NCI-H446 treated with DMSO at 0.1 percent for 48 hours (cell line): ENCODE results near the gene IZUMO1R.
"Not testable (repeated sequence)": the region's sequence is repeated elsewhere in the genome, so short reads cannot be mapped to it uniquely, and the experiment has no call there.

ENCODE experiments used
- DNase-seq: peaks from one replicate; lab custom pipeline; 2025; lab: John Stamatoyannopoulos, UW

IZUMO1R gene

DNA sequence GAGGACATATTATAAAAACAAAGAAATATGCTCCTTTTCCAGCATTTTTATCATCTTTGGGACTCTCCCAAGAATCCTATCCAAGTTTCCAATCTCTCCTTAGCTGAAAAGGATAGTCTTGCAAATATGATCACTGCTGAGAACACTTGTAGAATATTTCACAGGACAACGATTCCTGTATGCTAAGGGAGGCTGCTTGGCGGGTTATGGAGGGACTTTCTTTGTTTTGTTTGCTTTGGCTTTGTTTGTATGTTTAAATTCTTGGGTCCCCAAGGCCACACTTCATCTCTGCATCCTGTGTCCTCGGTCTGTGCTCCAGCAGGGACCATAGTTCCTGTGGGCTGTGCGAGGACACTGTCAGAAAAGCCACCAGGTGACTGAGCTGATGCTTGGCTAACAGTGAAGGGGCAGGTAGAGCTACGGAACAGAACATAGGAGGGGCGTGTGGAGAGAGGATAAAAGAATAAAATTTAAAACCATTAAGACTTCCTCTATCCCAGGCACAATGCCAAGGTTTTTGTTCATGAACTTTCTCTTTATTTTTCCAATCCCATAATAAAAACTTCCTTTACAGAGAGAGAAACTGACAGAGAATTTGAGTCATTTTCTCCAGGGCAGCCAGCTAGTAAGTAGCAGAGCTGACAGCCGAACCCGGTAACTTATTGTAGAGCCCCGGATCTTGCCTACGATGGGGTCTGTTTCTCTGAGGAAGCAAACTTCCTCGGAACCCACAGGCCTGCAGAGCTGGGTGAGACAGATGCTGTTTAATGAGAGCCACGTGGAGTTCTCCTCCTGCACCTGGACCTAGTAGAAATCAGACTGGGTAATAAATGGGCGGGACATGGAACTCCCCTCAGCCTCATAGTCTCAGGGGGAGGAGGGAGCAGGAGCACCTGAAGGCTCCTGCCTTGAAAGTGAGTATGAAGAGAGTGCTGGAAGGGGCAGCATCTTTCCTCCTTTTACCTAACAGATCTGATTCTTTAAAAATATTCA, at the start of gene IZUMO1R:
TSS of gene IZUMO1R (plus strand) at position 615 of the 993 bp plus-strand sequence. CDS start 1,057 bp downstream, outside the sequence.
- DNase-seq, result no peak

DNA sequence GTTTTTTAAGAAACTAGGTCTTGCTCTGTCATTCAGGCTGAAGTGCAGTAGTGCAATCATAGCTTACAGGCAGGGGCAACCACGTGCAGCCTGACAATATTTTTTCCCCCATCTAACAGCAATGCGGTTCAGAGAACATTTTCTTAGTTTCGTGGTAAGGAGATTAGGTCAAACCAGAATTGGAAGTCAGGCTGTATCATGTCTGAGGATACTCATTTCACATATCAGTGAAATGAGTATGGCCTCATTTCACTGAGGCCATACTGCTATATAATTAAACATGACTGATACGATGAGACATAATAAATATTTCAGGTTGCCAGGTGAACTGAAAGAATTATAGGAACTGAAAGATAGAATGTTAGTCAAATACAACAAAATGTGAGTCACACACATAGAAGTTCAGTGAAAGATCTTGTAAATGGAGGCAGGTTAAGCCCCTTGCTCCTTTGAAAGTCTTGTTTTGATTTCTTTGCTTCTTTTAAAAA, 32.5 kb upstream of the IZUMO1R start:
- no peak for DNase-seq

DNA sequence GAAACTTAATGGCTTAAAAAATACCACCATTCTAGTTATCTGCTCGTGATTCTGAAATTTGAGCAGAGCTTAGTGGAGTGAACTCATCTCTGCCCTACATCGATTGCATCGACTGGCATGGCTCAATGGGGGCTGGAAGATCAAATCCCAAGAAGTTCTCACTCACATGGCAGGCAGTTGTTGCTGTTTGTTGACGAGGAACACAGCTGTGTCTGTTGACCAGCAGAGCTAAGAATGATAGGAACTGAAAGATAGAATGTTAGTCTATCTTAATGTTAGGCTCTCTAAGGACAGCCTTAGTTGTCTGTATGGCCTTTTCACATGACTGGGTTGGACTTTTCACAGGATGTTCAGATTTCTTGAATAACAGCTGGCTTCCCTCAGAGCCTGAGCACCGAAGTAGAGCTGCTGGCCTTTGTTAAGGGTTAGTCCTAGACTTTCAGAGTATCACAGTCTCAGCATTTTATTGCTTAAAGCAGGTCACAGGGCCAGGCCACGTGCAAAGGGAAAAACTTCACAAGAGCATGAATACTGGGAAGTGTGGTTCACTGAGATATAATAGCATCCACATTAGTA, 31.6 kb upstream of the IZUMO1R start:
- no peak for DNase-seq

DNA sequence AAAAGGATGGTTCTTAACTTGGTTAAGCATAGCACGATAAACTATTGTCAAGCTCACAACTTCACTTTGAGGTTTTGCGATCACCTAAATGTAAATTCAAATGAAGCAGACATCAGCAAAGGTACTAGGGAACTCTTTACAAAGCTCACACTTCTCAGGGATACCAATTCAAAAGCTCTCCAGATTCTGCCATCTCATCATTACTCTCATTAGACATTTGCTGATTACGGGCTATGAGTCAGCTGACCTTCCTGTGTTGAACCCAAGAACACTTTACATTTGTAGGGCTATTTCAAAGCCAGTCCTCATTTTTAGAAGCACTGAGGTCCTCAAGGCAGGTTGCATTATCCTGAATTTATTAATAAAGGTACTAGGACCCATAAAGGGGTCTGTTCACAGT, 28.4 kb upstream of the IZUMO1R start:
- DNase-seq, result no peak

DNA sequence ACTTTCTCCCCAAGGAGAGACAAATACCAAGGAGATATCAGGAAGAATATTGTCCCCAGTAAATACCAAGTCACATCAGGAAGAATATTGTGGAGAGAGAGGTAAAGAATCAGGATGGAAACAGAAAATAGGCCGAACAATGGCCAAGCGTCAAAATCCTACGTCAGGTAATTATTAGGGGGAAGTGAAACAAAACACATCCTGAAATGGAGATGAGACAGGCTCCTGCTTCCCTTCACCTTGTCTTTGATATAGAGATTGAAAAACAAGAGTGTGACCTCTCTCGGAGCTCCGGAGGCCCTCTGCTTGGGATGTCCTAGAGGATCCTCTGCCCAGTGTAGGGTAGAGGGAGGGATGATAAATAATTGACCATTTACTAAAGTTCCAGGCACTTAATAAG, 27.4 kb upstream of the IZUMO1R start:
- DNase-seq, result no peak

DNA sequence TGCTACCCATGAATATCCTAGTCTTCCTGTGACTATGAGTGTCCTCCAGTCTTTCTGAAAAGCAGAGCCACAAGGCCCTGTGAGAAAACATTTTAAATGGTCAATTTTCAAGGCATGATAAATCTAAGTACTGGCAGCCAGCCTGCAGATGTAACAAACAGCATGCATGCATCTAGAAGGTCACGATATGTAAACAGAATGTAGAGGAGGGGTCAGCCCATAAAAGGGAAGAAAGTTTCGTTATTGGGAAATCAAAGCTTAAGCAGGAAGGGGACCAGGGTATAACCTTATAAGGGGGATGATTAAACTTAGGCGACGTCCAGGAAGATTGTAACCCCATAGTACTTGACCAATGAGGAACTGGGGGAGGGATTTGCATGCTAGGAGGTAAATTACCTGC, 26.2 kb upstream of the IZUMO1R start:
- not testable (repeated sequence) for DNase-seq

DNA sequence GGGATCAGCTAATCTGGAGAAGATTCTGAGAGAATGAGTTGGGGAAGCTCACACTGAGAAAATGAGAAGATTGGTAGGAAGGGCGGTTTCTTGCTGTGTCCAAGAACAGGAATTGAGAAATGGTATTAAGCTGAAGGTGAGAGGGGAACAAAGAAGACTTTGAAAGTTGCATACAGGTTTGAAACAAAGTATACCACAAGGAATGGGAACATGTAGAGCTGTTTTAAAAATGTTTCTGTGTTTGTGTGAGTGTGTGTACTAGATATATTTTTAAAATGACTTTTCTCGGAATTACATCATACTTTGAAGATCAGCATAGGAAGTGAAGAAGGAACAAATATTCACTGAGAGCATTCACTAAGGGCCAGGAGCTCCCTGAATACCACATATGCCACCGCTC, 24.4 kb upstream of the IZUMO1R start:
- no peak for DNase-seq

DNA sequence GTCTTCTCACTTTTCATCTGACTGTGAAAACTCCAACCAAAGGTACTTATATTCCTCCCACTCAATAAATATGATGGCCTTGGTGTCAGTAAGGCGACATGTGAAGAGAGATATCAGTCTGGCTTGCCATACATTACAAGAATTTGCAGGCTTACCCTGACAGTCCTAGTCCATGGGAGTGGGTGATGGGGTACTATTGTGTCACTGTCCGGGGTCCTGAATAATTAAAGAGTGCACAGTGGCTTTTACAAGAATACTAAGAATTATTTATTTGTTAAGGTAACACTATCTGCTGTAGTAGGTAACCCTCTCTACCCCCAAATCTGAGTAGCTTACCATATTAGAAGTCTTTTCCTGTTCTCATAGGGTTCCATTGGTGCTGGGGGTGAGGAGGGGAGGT, 23.1 kb upstream of the IZUMO1R start:
- DNase-seq, result no peak

DNA sequence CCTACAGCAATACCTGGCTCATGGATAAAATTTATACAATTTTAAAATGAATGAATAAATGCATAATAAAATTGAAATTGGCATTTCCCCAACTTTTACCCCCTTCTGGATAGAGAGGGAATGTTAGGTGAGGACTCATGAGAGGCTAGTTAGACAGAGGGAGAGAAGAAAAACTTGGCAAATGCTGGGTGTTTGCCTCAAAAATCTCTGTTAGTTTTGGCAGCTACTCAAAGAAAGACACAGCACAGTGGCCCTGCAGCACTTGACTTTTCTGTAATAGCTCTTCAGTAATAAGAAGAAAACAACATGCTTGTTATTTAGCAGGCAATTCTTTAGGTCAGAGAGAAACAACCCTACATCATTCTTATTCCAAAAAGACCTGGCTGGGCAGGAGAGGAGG, 20.7 kb upstream of the IZUMO1R start:
- DNase-seq, result peak; percentile 83

DNA sequence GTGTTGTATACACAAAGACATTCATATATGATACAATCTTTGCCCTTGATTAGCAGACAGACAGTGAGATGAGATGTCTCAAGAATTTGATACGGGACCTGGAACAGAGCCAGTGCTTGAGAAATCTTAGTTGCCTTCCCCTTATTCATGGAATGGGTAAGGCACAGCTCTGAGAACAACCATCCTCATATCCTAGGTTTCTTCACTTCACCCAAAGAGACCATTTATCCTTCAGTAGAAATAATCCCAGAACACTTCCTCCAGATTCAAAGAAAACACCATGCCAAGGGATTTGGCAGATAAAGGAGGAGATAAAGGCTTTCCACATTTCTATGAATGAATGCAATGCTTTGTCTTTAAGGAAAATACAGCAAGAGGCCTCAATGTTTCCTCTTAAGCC, 8.8 kb upstream of the IZUMO1R start:
- no peak for DNase-seq

DNA sequence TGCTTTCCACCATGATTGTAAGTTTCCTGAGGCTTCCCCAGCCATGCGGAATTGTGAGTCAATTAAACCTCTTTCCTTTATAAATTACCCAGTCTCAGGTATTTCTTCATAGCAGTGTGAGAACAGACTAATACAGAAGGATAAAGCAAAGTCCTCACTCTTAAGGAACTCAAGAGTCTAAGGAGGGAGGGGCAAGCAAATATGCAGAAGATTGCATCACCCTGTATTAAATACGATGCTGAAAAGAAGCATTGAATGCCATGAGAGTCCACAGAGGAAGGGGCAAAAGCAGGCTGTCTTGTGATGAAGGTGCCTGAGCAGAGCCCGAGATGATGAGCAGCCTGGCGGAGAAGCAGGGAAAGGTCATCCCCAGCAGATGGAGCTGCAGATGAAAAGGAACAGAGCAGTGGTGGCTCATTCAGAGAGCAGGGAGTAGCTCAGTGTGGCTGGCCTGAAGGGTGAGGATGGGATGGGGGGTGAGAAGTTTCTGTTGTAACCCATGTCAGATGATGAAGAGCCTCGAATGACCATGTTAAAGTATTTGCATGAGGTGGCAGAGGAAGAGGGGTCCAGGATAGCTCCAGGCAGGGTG, 6.3 kb upstream of the IZUMO1R start:
- no peak for DNase-seq

DNA sequence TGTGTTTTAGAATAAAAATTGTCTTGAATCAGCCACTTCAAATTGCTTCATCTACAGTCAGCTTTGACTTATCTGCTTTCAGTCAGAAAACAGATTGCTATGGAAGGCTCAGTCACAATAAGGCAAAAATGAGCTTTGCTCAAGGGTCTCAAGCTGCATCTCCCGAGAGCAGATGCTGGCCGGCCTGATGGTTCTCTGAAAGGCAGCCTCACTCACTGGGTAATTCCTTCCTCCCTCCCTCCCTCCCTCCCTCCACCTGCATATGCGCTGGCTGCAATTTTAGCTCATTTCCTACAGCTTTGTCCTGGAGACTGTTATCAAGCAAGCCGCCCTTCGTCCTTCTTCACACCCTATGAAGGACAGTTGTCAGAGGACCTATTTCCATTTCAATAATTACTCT, 1.6 kb upstream of the IZUMO1R start:
- no peak for DNase-seq

DNA sequence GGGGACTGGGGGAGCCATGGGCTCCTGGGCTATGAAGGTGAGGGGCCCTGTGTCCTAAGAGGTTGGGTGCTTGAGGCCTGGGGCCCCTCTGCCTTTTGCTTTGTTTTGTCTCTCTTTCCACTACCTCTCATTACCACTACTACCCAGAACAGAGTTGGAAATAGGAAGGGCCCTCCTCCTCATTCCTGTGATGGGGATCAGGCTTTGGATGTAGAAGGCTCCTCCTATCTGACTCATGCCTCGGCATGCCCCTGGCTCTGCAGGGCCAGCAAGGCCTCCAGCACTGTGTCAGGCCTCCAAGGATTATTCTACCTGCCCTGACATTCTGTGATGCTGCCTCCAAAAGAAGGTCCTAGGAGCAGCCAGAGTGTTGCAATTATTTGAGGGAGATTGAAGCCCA, 766 bp downstream of the IZUMO1R start:
- DNase-seq, result no peak

DNA sequence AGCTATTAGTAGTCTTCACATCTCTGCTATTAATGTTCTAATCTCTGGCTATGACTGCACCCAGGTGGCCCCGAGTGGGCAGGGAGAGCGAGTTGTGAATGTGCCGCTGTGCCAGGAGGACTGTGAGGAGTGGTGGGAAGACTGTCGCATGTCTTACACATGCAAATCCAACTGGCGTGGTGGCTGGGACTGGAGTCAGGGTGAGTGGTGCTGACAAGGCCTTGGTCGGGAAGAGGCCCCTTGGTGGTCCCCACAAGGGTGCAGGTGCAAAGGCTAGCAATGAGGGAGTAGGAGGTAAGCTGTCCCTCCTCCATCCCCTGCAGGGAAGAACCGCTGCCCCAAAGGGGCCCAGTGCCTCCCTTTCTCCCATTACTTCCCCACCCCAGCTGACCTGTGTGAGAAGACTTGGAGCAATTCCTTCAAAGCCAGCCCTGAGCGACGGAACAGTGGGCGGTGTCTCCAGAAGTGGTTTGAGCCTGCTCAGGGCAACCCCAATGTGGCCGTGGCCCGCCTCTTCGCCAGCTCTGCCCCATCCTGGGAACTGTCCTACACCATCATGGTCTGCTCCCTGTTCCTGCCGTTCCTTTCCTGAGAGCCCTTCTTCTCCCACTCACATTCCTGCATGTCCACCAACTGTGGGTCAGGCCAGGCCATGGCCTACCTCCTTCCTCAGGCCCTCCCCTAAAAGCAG, 2.9 kb downstream of the IZUMO1R start:
- DNase-seq, result no peak

DNA sequence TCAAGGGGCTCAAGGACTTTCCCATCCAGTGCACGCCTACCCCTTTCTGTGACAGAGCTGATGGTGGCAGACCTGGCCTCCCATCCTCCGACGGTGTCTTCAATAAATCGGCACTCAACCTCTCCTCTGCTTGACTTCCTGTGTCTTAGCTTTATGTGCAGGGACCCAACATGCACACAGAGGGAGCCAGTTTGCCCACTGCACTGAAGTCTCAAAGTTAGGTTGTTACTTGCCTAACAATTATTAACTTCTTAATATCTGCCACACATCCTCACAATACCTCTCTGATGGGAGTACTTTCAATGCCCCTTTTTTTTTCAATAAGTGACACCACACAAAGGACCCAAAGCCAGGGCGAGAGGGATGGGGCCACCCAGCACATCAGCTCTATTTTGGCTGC, 3.6 kb downstream of the IZUMO1R start:
- no peak for DNase-seq

DNA sequence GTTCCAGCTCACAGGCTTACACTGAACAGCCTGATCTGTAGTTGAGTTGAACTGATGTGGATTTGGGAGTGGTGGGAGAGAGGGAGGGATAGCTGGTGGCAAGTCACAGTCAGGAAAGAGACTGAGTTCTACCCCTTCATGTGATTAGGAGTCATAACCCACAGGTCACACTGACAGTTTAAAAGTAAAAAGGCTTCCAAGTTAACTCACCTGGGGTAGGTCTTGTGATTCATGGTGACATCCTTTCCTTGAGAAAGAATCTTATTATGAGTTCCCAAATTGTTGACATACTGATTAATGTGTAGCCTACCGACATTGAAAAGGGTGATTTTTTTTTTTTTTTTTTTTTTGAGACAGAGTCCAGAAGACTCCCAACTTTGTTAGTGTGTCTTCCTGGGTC, 5.4 kb downstream of the IZUMO1R start:
- DNase-seq, result no peak

DNA sequence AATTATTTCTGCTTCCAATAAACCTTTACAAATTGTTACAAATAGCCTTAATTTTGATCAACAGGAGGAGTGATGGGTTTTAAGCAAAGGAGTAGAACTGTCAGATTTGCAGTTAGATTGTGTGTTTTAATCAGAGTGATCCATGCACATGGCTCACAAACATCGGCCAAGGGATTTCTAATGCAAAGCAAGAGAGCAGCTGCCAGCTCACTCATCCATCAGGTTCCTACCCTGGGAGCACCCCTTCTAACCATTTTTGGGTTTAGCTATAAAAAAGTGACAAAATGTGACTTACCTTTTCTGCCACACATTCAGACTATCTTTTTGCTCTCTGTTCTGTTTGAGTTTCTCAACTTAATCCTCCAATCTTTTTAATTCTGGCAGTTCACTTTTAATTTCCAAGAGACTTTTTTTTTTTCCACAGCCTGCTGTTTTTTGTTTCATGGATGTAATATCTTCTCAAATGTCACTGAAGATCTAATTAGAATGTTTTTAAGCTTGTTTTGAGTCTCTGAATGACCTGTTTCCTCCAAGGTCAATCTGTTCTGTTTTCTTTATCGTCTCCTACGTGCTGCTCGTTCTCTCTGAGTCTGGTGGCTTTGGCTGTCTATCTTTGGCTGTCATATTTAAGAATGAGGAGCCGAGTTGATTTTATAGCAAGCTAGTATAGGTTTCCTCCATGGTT, 6.0 kb downstream of the IZUMO1R start:
- DNase-seq, result no peak

DNA sequence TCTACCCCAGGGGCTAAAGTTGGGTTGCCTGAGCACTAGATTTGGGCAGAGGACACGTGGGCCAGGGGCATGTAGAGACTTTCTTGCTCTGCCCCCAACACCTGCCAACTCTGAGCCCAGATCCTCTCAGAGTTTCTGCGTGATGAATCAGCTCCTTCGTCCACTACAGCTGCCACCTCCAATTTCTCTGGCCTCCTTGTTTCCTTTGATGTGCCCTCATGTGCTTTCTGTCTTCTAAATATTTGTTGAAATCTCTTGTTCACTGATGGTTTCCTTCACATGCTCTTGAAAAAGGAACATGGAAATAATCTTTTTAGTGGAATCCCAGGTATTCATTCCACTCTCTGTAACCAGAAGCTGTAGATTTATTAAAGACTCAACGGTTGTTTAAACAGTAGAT, 8.0 kb downstream of the IZUMO1R start:
- no peak for DNase-seq

DNA sequence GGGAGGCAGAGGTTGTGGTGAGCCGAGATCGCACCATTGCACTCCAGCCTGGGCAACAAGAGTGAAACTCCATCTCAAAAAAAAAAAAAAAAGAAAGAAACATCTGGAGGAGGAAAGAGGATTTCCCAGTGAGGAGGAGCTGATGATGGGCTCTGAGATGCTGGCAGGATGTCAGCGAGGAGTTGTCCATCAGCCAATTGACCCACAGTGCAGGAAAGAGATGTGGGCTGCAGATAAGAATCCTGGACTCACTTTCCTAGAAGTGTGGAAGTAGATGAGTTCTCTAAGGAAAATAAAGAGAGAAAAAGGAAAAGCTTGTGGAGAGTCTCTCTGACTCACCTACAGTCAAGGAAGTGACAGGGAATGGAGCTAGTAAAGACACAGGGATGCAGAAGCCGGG, 9.7 kb downstream of the IZUMO1R start:
- DNase-seq, result no peak

DNA sequence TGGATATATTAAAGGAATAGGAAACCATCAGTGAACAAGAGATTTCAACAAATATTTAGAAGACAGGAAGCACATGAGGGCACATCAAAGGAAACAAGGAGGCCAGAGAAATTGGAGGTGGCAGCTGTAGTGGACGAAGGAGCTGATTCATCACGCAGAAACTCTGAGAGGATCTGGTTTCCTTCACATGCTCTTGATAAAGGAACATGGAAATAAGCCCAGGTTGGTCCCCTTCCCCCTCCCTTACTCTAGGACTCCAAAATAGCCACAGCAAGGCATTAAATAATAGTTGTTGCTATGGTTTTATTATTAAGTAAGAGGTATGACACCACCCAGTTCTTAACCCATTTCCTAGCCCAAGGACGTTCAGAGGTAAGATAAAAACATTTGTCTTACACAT, 11.3 kb downstream of the IZUMO1R start:
- no peak for DNase-seq

DNA sequence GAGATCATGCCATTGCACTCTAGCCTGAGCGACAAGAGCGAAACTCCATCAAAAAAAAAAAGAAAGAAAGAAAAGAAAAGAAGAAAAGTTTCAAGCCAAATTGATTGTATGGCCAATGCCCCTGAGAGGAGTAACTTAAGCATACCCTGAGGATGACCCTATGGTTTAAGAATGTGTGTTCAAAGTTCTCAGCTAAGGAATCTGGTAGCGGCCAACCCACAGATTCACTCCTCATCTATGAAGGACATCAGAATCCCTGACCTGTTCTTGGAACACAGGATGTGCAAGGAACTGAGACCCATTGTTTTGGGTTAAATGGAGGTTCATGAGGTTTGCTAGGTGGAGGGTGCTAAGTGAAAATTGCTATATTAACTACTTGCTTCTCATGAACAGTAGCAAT, 18.1 kb downstream of the IZUMO1R start:
- no peak for DNase-seq

DNA sequence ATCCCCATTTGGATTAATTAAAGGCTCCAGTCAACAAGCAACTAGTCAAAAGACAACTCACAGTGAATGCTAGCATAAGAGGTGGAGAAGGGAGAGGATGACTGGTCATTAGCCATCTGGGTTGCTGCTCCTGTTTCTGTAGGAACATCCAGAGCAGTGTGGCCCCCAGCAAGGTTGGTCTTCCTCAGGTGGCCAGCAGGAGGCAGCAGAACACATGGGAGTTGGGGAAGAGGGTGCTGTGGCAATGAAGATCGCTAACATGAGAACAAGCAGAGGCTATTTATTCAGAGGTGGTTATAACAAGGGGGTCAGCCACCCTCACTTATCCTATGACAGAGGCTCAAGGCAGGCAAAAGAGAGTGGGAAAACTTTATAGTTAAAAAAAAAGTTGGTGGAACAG, 21.3 kb downstream of the IZUMO1R start:
- DNase-seq, result no peak
